ENCODE data around the gene TSPAN7.

TSPAN7 gene

DNA sequence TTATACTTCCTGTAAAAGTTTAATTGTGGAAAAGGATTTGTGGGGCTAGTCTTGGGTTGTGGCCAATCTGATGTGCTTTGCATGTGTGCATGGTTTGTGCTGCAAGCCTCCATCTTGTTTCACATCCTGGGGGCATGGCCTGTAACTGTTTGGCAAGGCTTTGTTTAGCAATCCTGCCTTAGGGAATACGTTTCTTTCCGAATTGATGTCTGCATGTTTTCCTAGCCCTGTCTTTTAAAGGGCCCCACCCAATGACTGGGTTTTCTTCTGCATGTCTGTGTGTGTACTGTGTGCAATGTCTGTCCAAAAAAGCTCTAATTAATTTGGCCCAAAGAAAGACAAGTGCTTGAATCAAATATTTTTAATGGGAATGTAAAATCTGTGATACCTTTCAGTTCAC lies 165.3 kb downstream of the TSPAN7 start:
- no peak for DNase-seq (ENCODE audit: low read depth)
- H3K4me3 ChIP-seq (ENCODE audit: control insufficient read depth, low read depth, low read length), result no peak overlapping the region
- TF ChIP-seq, protein P1, sequence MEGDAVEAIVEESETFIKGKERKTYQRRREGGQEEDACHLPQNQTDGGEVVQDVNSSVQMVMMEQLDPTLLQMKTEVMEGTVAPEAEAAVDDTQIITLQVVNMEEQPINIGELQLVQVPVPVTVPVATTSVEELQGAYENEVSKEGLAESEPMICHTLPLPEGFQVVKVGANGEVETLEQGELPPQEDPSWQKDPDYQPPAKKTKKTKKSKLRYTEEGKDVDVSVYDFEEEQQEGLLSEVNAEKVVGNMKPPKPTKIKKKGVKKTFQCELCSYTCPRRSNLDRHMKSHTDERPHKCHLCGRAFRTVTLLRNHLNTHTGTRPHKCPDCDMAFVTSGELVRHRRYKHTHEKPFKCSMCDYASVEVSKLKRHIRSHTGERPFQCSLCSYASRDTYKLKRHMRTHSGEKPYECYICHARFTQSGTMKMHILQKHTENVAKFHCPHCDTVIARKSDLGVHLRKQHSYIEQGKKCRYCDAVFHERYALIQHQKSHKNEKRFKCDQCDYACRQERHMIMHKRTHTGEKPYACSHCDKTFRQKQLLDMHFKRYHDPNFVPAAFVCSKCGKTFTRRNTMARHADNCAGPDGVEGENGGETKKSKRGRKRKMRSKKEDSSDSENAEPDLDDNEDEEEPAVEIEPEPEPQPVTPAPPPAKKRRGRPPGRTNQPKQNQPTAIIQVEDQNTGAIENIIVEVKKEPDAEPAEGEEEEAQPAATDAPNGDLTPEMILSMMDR (IDR thresholded peaks at IDR 0.05; ENCODE audit: control insufficient read depth, insufficient read depth, low read depth, low read length, missing control alignments), result no peak

DNA sequence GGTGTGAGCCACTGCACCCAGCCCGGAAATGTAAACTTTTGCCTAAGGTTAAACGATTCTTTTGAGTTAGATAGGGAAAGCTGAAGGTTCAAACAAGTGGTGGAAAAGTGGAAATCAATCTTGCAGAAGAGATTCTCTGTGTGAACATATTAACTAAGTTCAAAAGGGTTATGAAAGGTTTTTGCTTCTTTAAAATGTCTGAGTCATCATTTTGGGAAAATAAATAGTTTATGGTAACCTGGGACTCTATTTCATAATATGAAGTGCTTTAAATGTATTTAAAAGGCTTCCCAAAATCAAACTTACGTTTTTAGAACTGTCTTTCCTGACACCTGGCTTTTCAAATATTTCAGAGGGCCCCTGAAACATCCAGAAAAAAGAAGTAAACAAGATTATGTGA lies 166.3 kb downstream of the TSPAN7 start:
- TF ChIP-seq, protein P1 (IDR thresholded peaks at IDR 0.05; ENCODE audit: control insufficient read depth, insufficient read depth, low read depth, low read length, missing control alignments), result no peak
- no peak overlapping the region for H3K4me3 ChIP-seq (ENCODE audit: control insufficient read depth, low read depth, low read length)
- no peak for DNase-seq (ENCODE audit: low read depth)

DNA sequence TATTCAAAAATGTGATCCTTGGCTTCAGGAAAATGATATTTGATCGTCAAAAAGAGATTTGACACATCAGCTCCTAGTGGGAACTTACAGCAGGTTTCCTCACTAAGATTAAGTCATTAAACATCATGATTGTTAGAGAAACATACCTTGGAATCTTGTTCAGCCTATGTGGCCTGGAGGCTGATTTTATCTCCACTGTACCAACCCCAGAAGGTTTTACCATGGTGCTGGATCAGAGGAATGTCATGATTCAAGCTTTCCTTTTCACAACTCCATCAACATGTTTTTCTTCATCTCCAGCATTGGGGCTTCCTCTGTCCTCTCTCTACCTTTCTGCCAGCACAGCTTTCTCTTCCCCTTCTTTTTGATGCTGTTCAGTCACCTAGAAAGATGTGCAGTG lies 171.5 kb downstream of the TSPAN7 start:
- TF ChIP-seq, protein P1 (IDR thresholded peaks at IDR 0.05; ENCODE audit: control insufficient read depth, insufficient read depth, low read depth, low read length, missing control alignments), result no peak
- no peak for DNase-seq (ENCODE audit: low read depth)
- H3K4me3 ChIP-seq (ENCODE audit: control insufficient read depth, low read depth, low read length), result no peak overlapping the region

Measured in AG09309 (cell line).